ENCODE results near the gene GALNT2. TPM values are rescaled to one million over a fixed set of nuclear protein-coding genes. Genes with fewer than 3 reads are reported as not detected.

The GALNT2 gene
- total and polyA plus RNA-seq, 2 experiments from 2014 or later = 96.7 to 143 TPM

- H3K4me2 ChIP-seq = no peak overlapping the region
- H2AFZ ChIP-seq = no peak overlapping the region
- H3K79me2 ChIP-seq = no peaks in the 10 kb centered on the region
- no peaks in the 10 kb centered on the region for H3K9me2 ChIP-seq (replicated peaks; ENCODE audit: insufficient read depth)
- no peak overlapping the region for H3K27ac ChIP-seq
- no peaks in the 10 kb centered on the region for H4K20me1 ChIP-seq (ENCODE audit: insufficient read depth, poor library complexity, severe bottlenecking)
- no peak for DNase-seq (ENCODE audit: low spot score)
- H3K4me1 ChIP-seq (ENCODE audit: insufficient read depth) = peaks cover 4% of the 10 kb centered on the region
- H3K27me3 ChIP-seq = no peaks in the 10 kb centered on the region
- no peaks in the 10 kb centered on the region for H3K36me3 ChIP-seq (replicated peaks; ENCODE audit: insufficient read depth, low read depth)
- H3K9me3 ChIP-seq (ENCODE audit: low read depth) = no peaks in the 10 kb centered on the region
- no peak overlapping the region for H3K4me3 ChIP-seq
- no peak for TF ChIP-seq EZH2 (IDR thresholded peaks at IDR 0.05; ENCODE audit: borderline replicate concordance)
- TF ChIP-seq CTCF (IDR thresholded peaks at IDR 0.05; ENCODE audit: poor library complexity) = no peak
- no peak for TF ChIP-seq EZH2phosphoT487 (IDR thresholded peaks at IDR 0.05; ENCODE audit: low read depth, severe bottlenecking, unreplicated experiment)
- 75% methylated on average over 21 of the region's 21 CpGs for WGBS (ENCODE audit: low lambda C conversion rate, missing lambda C conversion rate)
Measured at GRCh38 chr1:230263568-230264195, 196.6 kb downstream of the GALNT2 start.

DNA sequence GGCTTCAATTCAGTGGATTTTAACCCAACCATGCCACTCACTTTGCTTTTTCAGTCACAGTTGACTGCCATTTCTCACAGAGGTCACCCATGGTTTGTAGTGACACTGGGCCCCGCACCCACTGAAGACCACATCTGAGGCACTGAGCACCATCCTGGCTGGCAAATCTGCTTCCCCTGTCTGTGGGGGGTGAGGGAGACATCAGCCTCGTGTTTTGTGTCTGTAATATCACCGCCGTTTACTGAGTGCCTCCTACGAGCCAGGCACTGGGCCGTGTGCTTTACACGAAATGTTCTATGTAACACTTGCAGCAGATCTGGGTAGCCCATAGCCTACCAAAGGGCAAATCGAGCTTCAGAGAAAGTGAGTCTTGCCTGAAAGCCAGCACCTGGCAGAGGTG, 197.3 kb downstream of the GALNT2 start:
- 96% methylated on average over 8 of the region's 8 CpGs for WGBS (ENCODE audit: low lambda C conversion rate, missing lambda C conversion rate)
- no peaks in the 10 kb centered on the region for H3K27me3 ChIP-seq
- no peaks in the 10 kb centered on the region for H4K20me1 ChIP-seq (ENCODE audit: insufficient read depth, poor library complexity, severe bottlenecking)
- DNase-seq (ENCODE audit: low spot score) = no peak
- no peak overlapping the region for H3K27ac ChIP-seq
- no peak overlapping the region for H3K4me2 ChIP-seq
- H3K9me2 ChIP-seq (replicated peaks; ENCODE audit: insufficient read depth) = no peaks in the 10 kb centered on the region
- H2AFZ ChIP-seq = no peak overlapping the region
- H3K79me2 ChIP-seq = no peaks in the 10 kb centered on the region
- no peaks in the 10 kb centered on the region for H3K36me3 ChIP-seq (replicated peaks; ENCODE audit: insufficient read depth, low read depth)
- H3K9me3 ChIP-seq (ENCODE audit: low read depth) = no peaks in the 10 kb centered on the region
- TF ChIP-seq CTCF (IDR thresholded peaks at IDR 0.05; ENCODE audit: poor library complexity) (no peak), EZH2 (IDR thresholded peaks at IDR 0.05; ENCODE audit: borderline replicate concordance) (no peak), EZH2phosphoT487 (IDR thresholded peaks at IDR 0.05; ENCODE audit: low read depth, severe bottlenecking, unreplicated experiment) (no peak)
- H3K4me1 ChIP-seq (ENCODE audit: insufficient read depth) = peaks cover 4% of the 10 kb centered on the region
- H3K4me3 ChIP-seq = no peak overlapping the region

- WGBS (ENCODE audit: low lambda C conversion rate, missing lambda C conversion rate) = 96% methylated on average over 17 of the region's 17 CpGs
- Histone ChIP-seq H3K27ac (no peak overlapping the region), H3K79me2 (no peaks in the 10 kb centered on the region)
Measured at GRCh38 chr1:230265200-230266115, 198.4 kb downstream of the GALNT2 start.

More at GRCh38 chr1:230265200-230266115, 198.4 kb downstream of the GALNT2 start:
- no peaks in the 10 kb centered on the region for H3K9me3 ChIP-seq (ENCODE audit: low read depth)
- DNase-seq (ENCODE audit: low spot score) = no peak
- no peak for TF ChIP-seq EZH2 (IDR thresholded peaks at IDR 0.05; ENCODE audit: borderline replicate concordance)
- no peak for TF ChIP-seq CTCF (IDR thresholded peaks at IDR 0.05; ENCODE audit: poor library complexity)
- TF ChIP-seq EZH2phosphoT487 (IDR thresholded peaks at IDR 0.05; ENCODE audit: low read depth, severe bottlenecking, unreplicated experiment) = no peak
- H4K20me1 ChIP-seq (ENCODE audit: insufficient read depth, poor library complexity, severe bottlenecking) = no peaks in the 10 kb centered on the region
- H3K9me2 ChIP-seq (replicated peaks; ENCODE audit: insufficient read depth) = no peaks in the 10 kb centered on the region
- H3K36me3 ChIP-seq (replicated peaks; ENCODE audit: insufficient read depth, low read depth) = no peaks in the 10 kb centered on the region
- H3K27me3 ChIP-seq = no peaks in the 10 kb centered on the region
- no peak overlapping the region for H3K4me3 ChIP-seq
- H2AFZ ChIP-seq = no peak overlapping the region
- no peak overlapping the region for H3K4me2 ChIP-seq
- H3K4me1 ChIP-seq (ENCODE audit: insufficient read depth) = peaks cover 7% of the 10 kb centered on the region
